Left lung (tissue), 10 donors: ENCODE results near the gene ODAD3. TPM values are rescaled to one million over a fixed set of nuclear protein-coding genes. Genes with fewer than 3 reads are reported as not detected.

ENCODE experiments used
- ATAC-seq: fragments of 200-7000 bp; cut with Tn5 transposase; one replicate; pipeline ENCODE4 v1.9.1; 2020; ENCODE audit warnings: moderate library complexity
- DNase-seq, 4 donors: peaks; one replicate each; pipeline ENCODE4 v3.0.0-alpha.2; 2013 to 2020
- H3K27ac ChIP-seq, 2 donors: fragments of 200-600 bp; sonication (generic) in 1 of 2; one replicate each; pipeline versions ENCODE4 v1.5.0 to v1.8.0; 2020 to 2021
- H3K27me3 ChIP-seq, 2 donors: fragments of 200-600 bp; sonication (generic) in 1 of 2; one replicate each; pipeline versions ENCODE4 v1.5.0 to v1.8.0; 2020 to 2021
- H3K36me3 ChIP-seq, 2 donors: fragments of 200-600 bp; sonication (generic) in 1 of 2; one replicate each; pipeline versions ENCODE4 v1.5.0 to v1.8.0; 2020 to 2021
- H3K4me1 ChIP-seq, 2 donors: fragments of 200-600 bp; one replicate each; pipeline ENCODE4 v1.8.0; 2021
- H3K4me3 ChIP-seq, 2 donors: fragments of 200-600 bp; sonication (generic) in 1 of 2; one replicate each; pipeline versions ENCODE4 v1.5.0 to v1.8.0; 2020 to 2021; ENCODE audit warnings: mild to moderate bottlenecking in 1 of 2
- H3K9me3 ChIP-seq, 2 donors: fragments of 200-600 bp; sonication (generic) in 1 of 2; one replicate each; pipeline versions ENCODE4 v1.5.0 to v1.8.0; 2020 to 2021
- CTCF ChIP-seq, 2 donors: fragments of 200-600 bp; sonication (generic) in 1 of 2; IDR thresholded peaks; one replicate each; pipeline versions ENCODE4 v1.5.0 to v1.8.0; 2021; ENCODE audit warnings: antibody characterized with exemption in 2 of 2
- intact Hi-C, 2 donors: fragments of 100-400 bp; cut with DNase I; formaldehyde crosslinking; loops; one replicate each; pipeline versions ENCODE4 v1.11.2 to v1.14.2; 2022
- polyA plus RNA-seq, 6 donors: library from polyadenylated mRNA; unstranded; fragments of 120-200 nt; gene quantifications; one replicate each; pipeline ENCODE4 v1.2.1, GENCODE V29; 2013; ENCODE audit not compliant: insufficient read length in 6 of 6
- total RNA-seq, 2 donors: library from RNA; stranded (reverse); fragmentation: NEBNext Ultra II Directional; extraction: Animal tissue kit (Norgen Biotek cat#: 25700); gene quantifications; one replicate each; pipeline ENCODE4 v1.2.1, GENCODE V29; 2021
- donor health status: DM: no; HTN: yes; CAD: no.
- donor health status: DM: no; HTN: no; CAD: no.

ODAD3 gene
- total and polyA plus RNA-seq, 8 donors = 0.55 to 2.6 (median 1.9) TPM

GRCh38 chr19:11450570-11451326 lies 15.8 kb upstream of the ODAD3 start:
- Histone ChIP-seq H3K27me3 (peaks cover 0 to 11% of the 10 kb centered on the region in 2 donors), H3K27ac (no peak overlapping the region), H3K4me3 (no peak overlapping the region), H3K9me3 (no peaks in the 10 kb centered on the region), H3K36me3 (peaks cover 0 to 53% of the 10 kb centered on the region in 2 donors), H3K4me1 (no peaks in the 10 kb centered on the region)
- TF ChIP-seq CTCF (IDR thresholded peaks at IDR 0.05) = no peak
- intact Hi-C loops = no loop called here
- DNase-seq (no peak), ATAC-seq (no peak)

- no peaks in the 10 kb centered on the region for H3K9me3 ChIP-seq
- H3K27me3 ChIP-seq = peaks cover 0 to 7% of the 10 kb centered on the region in 2 donors
- peak in 1 of 4 donors; percentile 80 for DNase-seq
- H3K4me1 ChIP-seq = no peaks in the 10 kb centered on the region
- H3K4me3 ChIP-seq = no peak overlapping the region
- intact Hi-C loops = loop anchor here in 1 of 2 donors (10.0 kb wide), 1 partner anchor 154 kb away; the partner anchor contains the start of gene TSPAN16
- TF ChIP-seq CTCF (IDR thresholded peaks at IDR 0.05) = no peak
- peaks cover 0 to 71% of the 10 kb centered on the region in 2 donors for H3K36me3 ChIP-seq
- H3K27ac ChIP-seq = no peak overlapping the region
- ATAC-seq = no peak
Measured at GRCh38 chr19:11448923-11449554, 14.1 kb upstream of the ODAD3 start.

- DNase-seq (no peak), ATAC-seq (no peak)
- peaks cover 0 to under 1% of the 10 kb centered on the region in 2 donors for H3K27me3 ChIP-seq
- no peak for TF ChIP-seq CTCF (IDR thresholded peaks at IDR 0.05)
- no peaks in the 10 kb centered on the region for H3K4me1 ChIP-seq
- no peak overlapping the region for H3K27ac ChIP-seq
- no peaks in the 10 kb centered on the region for H3K9me3 ChIP-seq
- intact Hi-C loops = loop anchor here in 1 of 2 donors (10.0 kb wide), 1 partner anchor 154 kb away; the partner anchor contains the start of gene TSPAN16
- H3K36me3 ChIP-seq = peaks cover 0 to 77% of the 10 kb centered on the region in 2 donors
- H3K4me3 ChIP-seq = no peak overlapping the region
Measured at GRCh38 chr19:11448410-11448809, 13.5 kb upstream of the ODAD3 start.

- TF ChIP-seq CTCF (IDR thresholded peaks at IDR 0.05) = no peak
- ATAC-seq (no peak), DNase-seq (no peak)
- H3K36me3 ChIP-seq = peaks cover 0 to 85% of the 10 kb centered on the region in 2 donors
- no peak overlapping the region for H3K27ac ChIP-seq
- no peaks in the 10 kb centered on the region for H3K9me3 ChIP-seq
- H3K27me3 ChIP-seq = no peaks in the 10 kb centered on the region
- H3K4me1 ChIP-seq = no peaks in the 10 kb centered on the region
- intact Hi-C loops = loop anchor here in 1 of 2 donors (10.0 kb wide), 1 partner anchor 153 kb away; the partner anchor contains the start of gene TSPAN16
- no peak overlapping the region for H3K4me3 ChIP-seq
Measured at GRCh38 chr19:11447347-11448262, 12.7 kb upstream of the ODAD3 start.
